HS-27A (cell line): ENCODE data around the gene RFX6.

Experiments used
- DNase-seq: peaks from one replicate; pipeline ENCODE4 v3.0.0-alpha.2; 2012; ENCODE audit warnings: low read depth, missing footprints

Gene RFX6

GRCh38 chr6:116973976-116974375 lies 96.9 kb downstream of the RFX6 start:
- DNase-seq = no peak

- no peak for DNase-seq
These were observed 97.7 kb downstream of the RFX6 start for GRCh38 chr6:116974526-116975316.

- peak; percentile 19 for DNase-seq
These were observed 98.6 kb downstream of the RFX6 start for GRCh38 chr6:116975600-116975999.

- no peak for DNase-seq
These were observed 102.5 kb downstream of the RFX6 start for GRCh38 chr6:116979560-116979959.
